OCI-LY7 (cell line): Measurements from ENCODE around the gene EYA2.

ENCODE experiments used
- EZH2phosphoT487 ChIP-seq: fragments of 200-600 bp; sonication (generic); IDR thresholded peaks from 2 replicates; pipeline ENCODE4 v1.6.1; 2018; ENCODE audit warnings: low read depth, borderline replicate concordance, mild to moderate bottlenecking, mixed run types, antibody characterized with exemption, low read length, moderate library complexity, mixed read lengths
- TF ChIP-seq, protein P1 (sequence below): fragments of 200-600 bp; sonication (generic); conservative IDR thresholded peaks from 2 replicates; pipeline ENCODE4 v1.5.1; 2014; ENCODE audit warnings: mild to moderate bottlenecking, antibody characterized with exemption, low read length, moderate library complexity, mixed read lengths

DNA sequence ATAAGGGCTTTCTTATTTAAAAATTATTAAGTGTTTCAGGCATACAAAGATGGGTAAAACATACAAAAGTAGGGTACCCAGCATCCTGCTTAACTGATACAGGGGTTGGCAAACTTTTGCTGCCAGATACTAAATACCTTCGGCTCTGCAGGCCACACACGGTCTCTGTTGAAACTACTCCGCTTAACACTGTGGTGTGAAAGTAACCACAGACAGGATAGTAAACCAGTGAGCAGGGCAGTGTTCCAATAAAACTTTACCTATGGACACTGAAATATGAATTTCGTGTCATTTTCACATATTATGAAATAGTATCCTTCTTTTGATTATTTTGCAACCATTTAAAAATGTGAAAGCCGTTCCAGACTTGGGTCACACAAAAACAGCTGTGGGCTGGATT lies 92.4 kb downstream of the EYA2 start:
- TF ChIP-seq, protein P1, sequence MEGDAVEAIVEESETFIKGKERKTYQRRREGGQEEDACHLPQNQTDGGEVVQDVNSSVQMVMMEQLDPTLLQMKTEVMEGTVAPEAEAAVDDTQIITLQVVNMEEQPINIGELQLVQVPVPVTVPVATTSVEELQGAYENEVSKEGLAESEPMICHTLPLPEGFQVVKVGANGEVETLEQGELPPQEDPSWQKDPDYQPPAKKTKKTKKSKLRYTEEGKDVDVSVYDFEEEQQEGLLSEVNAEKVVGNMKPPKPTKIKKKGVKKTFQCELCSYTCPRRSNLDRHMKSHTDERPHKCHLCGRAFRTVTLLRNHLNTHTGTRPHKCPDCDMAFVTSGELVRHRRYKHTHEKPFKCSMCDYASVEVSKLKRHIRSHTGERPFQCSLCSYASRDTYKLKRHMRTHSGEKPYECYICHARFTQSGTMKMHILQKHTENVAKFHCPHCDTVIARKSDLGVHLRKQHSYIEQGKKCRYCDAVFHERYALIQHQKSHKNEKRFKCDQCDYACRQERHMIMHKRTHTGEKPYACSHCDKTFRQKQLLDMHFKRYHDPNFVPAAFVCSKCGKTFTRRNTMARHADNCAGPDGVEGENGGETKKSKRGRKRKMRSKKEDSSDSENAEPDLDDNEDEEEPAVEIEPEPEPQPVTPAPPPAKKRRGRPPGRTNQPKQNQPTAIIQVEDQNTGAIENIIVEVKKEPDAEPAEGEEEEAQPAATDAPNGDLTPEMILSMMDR: no peak
- no peak for TF ChIP-seq EZH2phosphoT487
